Neural cell (in vitro differentiated cells): Measurements from ENCODE around the gene BLM. TPM values are rescaled to one million over a fixed set of nuclear protein-coding genes. Genes with fewer than 3 reads are reported as not detected.
"Not testable (repeated sequence)": the region's sequence is repeated elsewhere in the genome, so short reads cannot be mapped to it uniquely, and the experiment has no call there.

Experiments
- H2AFZ ChIP-seq: fragments of 200-600, 300-800 bp; sonication (generic), shearing (Covaris generic); 2 replicates; pipeline ENCODE4 v1.6.0; 2014; ENCODE audit warnings: low read depth, mild to moderate bottlenecking, antibody characterized with exemption, low read length, moderate library complexity
- H3F3A ChIP-seq: fragments of 200-600 bp; shearing (Covaris generic); 2 replicates; pipeline ENCODE4 v1.6.1; 2016; ENCODE audit warnings: mild to moderate bottlenecking, moderate library complexity, mixed read lengths, antibody characterized with exemption, low read length; ENCODE audit not compliant: insufficient read depth, poor library complexity, severe bottlenecking
- H3K27ac ChIP-seq: fragments of 200-600, 300-800 bp; sonication (generic), shearing (Covaris generic); 2 replicates; pipeline ENCODE4 v1.5.1; 2014; ENCODE audit warnings: mild to moderate bottlenecking, low read length, moderate library complexity
- H3K27me3 ChIP-seq: fragments of 300-800, 200-600 bp; sonication (generic), shearing (Covaris generic); 2 replicates; pipeline ENCODE4 v1.6.0; 2014; ENCODE audit warnings: mild to moderate bottlenecking, low read depth, low read length, moderate library complexity; ENCODE audit not compliant: insufficient read depth
- H3K36me3 ChIP-seq: fragments of 300-800, 200-600 bp; sonication (generic), shearing (Covaris generic); 2 replicates; pipeline ENCODE4 v1.5.1; 2014; ENCODE audit warnings: mild to moderate bottlenecking, antibody characterized with exemption, low read length, moderate library complexity; ENCODE audit not compliant: insufficient read depth
- H3K4me2 ChIP-seq: fragments of 300-800, 200-600 bp; sonication (generic), shearing (Covaris generic); 2 replicates; pipeline ENCODE4 v1.6.0; 2014; ENCODE audit warnings: mild to moderate bottlenecking, low read length
- H3K4me3 ChIP-seq: fragments of 300-800, 200-600 bp; sonication (generic), shearing (Covaris generic); 2 replicates; pipeline ENCODE4 v1.5.1; 2014; ENCODE audit warnings: mild to moderate bottlenecking, low read length, moderate library complexity
- H3K79me2 ChIP-seq: fragments of 200-600 bp; shearing (Covaris generic); replicated peaks from 2 replicates; pipeline ENCODE4 v1.6.0; 2014; ENCODE audit warnings: mild to moderate bottlenecking, low read length, moderate library complexity; ENCODE audit not compliant: insufficient read depth
- H3K9ac ChIP-seq: fragments of 300-800, 200-600 bp; sonication (generic), shearing (Covaris generic); 2 replicates; pipeline ENCODE4 v1.6.1; 2016; ENCODE audit warnings: mild to moderate bottlenecking, low read length, mixed read lengths
- H3K9me2 ChIP-seq: fragments of 200-600 bp; shearing (Covaris generic); 2 replicates; pipeline ENCODE4 v1.6.1; 2016; ENCODE audit warnings: mild to moderate bottlenecking, low read length, mixed read lengths; ENCODE audit not compliant: insufficient read depth
- H3K9me3 ChIP-seq: fragments of 200-600, 300-800 bp; sonication (generic), shearing (Covaris generic); 2 replicates; pipeline ENCODE4 v1.6.1; 2016; ENCODE audit warnings: mild to moderate bottlenecking, mixed run types, low read length, moderate library complexity, mixed read lengths
- H4K20me1 ChIP-seq: fragments of 200-600 bp; shearing (Covaris generic); 2 replicates; pipeline ENCODE4 v1.6.1; 2016; ENCODE audit warnings: mild to moderate bottlenecking, mixed run types; ENCODE audit not compliant: insufficient read depth
- CTCF ChIP-seq: fragments of 450-650 bp; IDR thresholded peaks from 2 replicates; pipeline ENCODE4 v1.5.1; 2014; ENCODE audit warnings: antibody characterized with exemption, mild to moderate bottlenecking, moderate library complexity; ENCODE audit not compliant: poor library complexity, severe bottlenecking
- EP300 ChIP-seq: fragments of 450-650 bp; conservative IDR thresholded peaks from 2 replicates; pipeline ENCODE4 v1.6.1; 2014; ENCODE audit warnings: antibody characterized with exemption, mild to moderate bottlenecking, moderate library complexity; ENCODE audit not compliant: poor library complexity, severe bottlenecking
- EZH2 ChIP-seq: fragments of 200-600, 300-800 bp; shearing (Covaris generic), sonication (generic); IDR thresholded peaks from 2 replicates; pipeline ENCODE4 v1.6.1; 2014; ENCODE audit warnings: antibody characterized with exemption, low read length, borderline replicate concordance, mild to moderate bottlenecking; ENCODE audit not compliant: insufficient read depth, poor library complexity, severe bottlenecking
- MXI1 ChIP-seq: fragments of 450-650 bp; conservative IDR thresholded peaks from 2 replicates; pipeline ENCODE4 v1.6.1; 2014; ENCODE audit warnings: antibody characterized with exemption, mild to moderate bottlenecking; ENCODE audit not compliant: poor library complexity, severe bottlenecking
- POLR2AphosphoS5 ChIP-seq: IDR thresholded peaks from 2 replicates; pipeline ENCODE4 v1.6.1; 2012
- RAD21 ChIP-seq: fragments of 450-650 bp; conservative IDR thresholded peaks from 2 replicates; pipeline ENCODE4 v1.6.1; 2014; ENCODE audit warnings: antibody characterized with exemption, mild to moderate bottlenecking, moderate library complexity
- REST ChIP-seq: IDR thresholded peaks from 2 replicates; pipeline ENCODE4 v1.6.1; 2012; ENCODE audit warnings: borderline replicate concordance
- SMC3 ChIP-seq: fragments of 450-650 bp; conservative IDR thresholded peaks from 2 replicates; pipeline ENCODE4 v1.6.1; 2014; ENCODE audit warnings: antibody characterized with exemption, mild to moderate bottlenecking, moderate library complexity; ENCODE audit not compliant: poor library complexity
- TAF1 ChIP-seq: IDR thresholded peaks from 2 replicates; pipeline ENCODE4 v1.6.1; 2012; ENCODE audit warnings: low read depth
- polyA plus RNA-seq: library from polyadenylated mRNA; depleted of rRNA; stranded (reverse); fragments of >200 nt; gene quantifications from 2 replicates; pipeline ENCODE4 v1.2.3, GENCODE V29; 2014

Gene BLM
- polyA plus RNA-seq, 1 donor from 2014 or later, result 4.5 TPM

GRCh38 chr15:90689326-90689961, 27.7 kb upstream of the BLM start:
- H3F3A ChIP-seq, H3K36me3 ChIP-seq, H3K27me3 ChIP-seq, H3K9me3 ChIP-seq, H3K79me2 ChIP-seq, H3K9me2 ChIP-seq, H3K4me3 ChIP-seq, H4K20me1 ChIP-seq, H3K27ac ChIP-seq, H3K9ac ChIP-seq, H3K4me2 ChIP-seq, H2AFZ ChIP-seq: not testable (repeated sequence)

GRCh38 chr15:90690585-90690984, 26.6 kb upstream of the BLM start:
- H3K9me2 ChIP-seq, result no peaks in the 10 kb centered on the region
- H4K20me1 ChIP-seq, result no peaks in the 10 kb centered on the region
- H3F3A ChIP-seq, result no peaks in the 10 kb centered on the region
- no peak overlapping the region for H3K9ac ChIP-seq
- TF ChIP-seq POLR2AphosphoS5 (no peak), EZH2 (no peak), TAF1 (no peak), MXI1 (no peak), REST (no peak), RAD21 (no peak), CTCF (no peak), EP300 (no peak)
- H3K4me2 ChIP-seq, result no peak overlapping the region
- no peak overlapping the region for H3K27ac ChIP-seq
- no peaks in the 10 kb centered on the region for H3K27me3 ChIP-seq
- H3K36me3 ChIP-seq, result no peaks in the 10 kb centered on the region
- peaks cover 4% of the 10 kb centered on the region for H3K9me3 ChIP-seq
- no peak overlapping the region for H2AFZ ChIP-seq
- H3K79me2 ChIP-seq, result no peaks in the 10 kb centered on the region
- H3K4me3 ChIP-seq, result no peak overlapping the region

- Histone ChIP-seq H3K79me2 (no peaks in the 10 kb centered on the region), H4K20me1 (no peaks in the 10 kb centered on the region), H3K27ac (no peak overlapping the region), H3K27me3 (no peaks in the 10 kb centered on the region), H3K4me2 (no peak overlapping the region), H3F3A (no peaks in the 10 kb centered on the region), H3K9me3 (peaks cover 4% of the 10 kb centered on the region), H3K4me3 (no peak overlapping the region), H3K9me2 (no peaks in the 10 kb centered on the region), H3K9ac (no peak overlapping the region), H2AFZ (no peak overlapping the region), H3K36me3 (no peaks in the 10 kb centered on the region)
- TF ChIP-seq EP300 (no peak), REST (no peak), CTCF (no peak), SMC3 (no peak), TAF1 (no peak)
These were observed 25.8 kb upstream of the BLM start for GRCh38 chr15:90691369-90691768.
